GM12878 (cell line): ENCODE data around the gene CBR3.

Source experiments
- BRCA1 ChIP-seq: IDR thresholded peaks from 2 replicates; pipeline ENCODE4 v1.6.1; 2011; ENCODE audit warnings: low read depth, low read length, improper control_type of control experiment
- CHD2 ChIP-seq: IDR thresholded peaks from 2 replicates; pipeline ENCODE4 v1.6.1; 2011; ENCODE audit warnings: low read depth, low read length, improper control_type of control experiment, borderline replicate concordance
- EGR1 ChIP-seq, 2 experiments: IDR thresholded peaks; 1 replicate in 1 of 2; 2 replicates in 1 of 2; pipeline ENCODE4 v1.6.1; 2011 to 2012; ENCODE audit warnings: low read depth in 2 of 2, low read length in 2 of 2, borderline replicate concordance in 1 of 2, mild to moderate bottlenecking in 1 of 2, moderate library complexity in 1 of 2
- EP300 ChIP-seq, 2 experiments: fragments of 150-350 bp in 1 of 2; IDR thresholded peaks; 2 replicates each; pipeline ENCODE4 v1.6.1; 2011 to 2012; ENCODE audit warnings: low read depth in 2 of 2, low read length in 2 of 2, borderline replicate concordance in 1 of 2, improper control_type of control experiment in 1 of 2, inconsistent platforms in 1 of 2; ENCODE audit not compliant: control insufficient read depth in 1 of 2
- EZH2 ChIP-seq: IDR thresholded peaks from 2 replicates; pipeline ENCODE4 v1.6.1; 2012; ENCODE audit warnings: low read depth, mild to moderate bottlenecking, control low read depth, inconsistent platforms, low read length, borderline replicate concordance; ENCODE audit not compliant: control insufficient read depth
- GATAD2B ChIP-seq: fragments of 450-650 bp; conservative IDR thresholded peaks from 2 replicates; pipeline ENCODE4 v1.6.1; 2017; ENCODE audit warnings: low read depth, mild to moderate bottlenecking, moderate library complexity
- JUND ChIP-seq: IDR thresholded peaks from 2 replicates; pipeline ENCODE4 v1.6.1; 2012; ENCODE audit warnings: low read depth, mild to moderate bottlenecking, low read length, improper control_type of control experiment, moderate library complexity
- POLR2A ChIP-seq: IDR thresholded peaks from 2 replicates; pipeline ENCODE4 v1.6.1; 2011; ENCODE audit warnings: low read depth, mild to moderate bottlenecking, low read length
- SIX5 ChIP-seq: IDR thresholded peaks from 2 replicates; pipeline ENCODE4 v1.6.1; 2011; ENCODE audit warnings: mild to moderate bottlenecking, low read depth, low read length, moderate library complexity; ENCODE audit not compliant: severe bottlenecking
- ZSCAN29 ChIP-seq: fragments of 450-650 bp; IDR thresholded peaks from 2 replicates; pipeline ENCODE4 v1.6.1; 2017; ENCODE audit warnings: mild to moderate bottlenecking, moderate library complexity
- TF ChIP-seq, protein P1 (sequence below), 3 experiments: IDR thresholded peaks in 2 of 3; conservative IDR thresholded peaks in 1 of 3; 2 replicates each; pipeline ENCODE4 v1.5.1; 2011; ENCODE audit warnings: low read depth in 3 of 3, low read length in 3 of 3, mild to moderate bottlenecking in 3 of 3, control low read depth in 2 of 3, moderate library complexity in 2 of 3, inconsistent platforms in 1 of 3, mixed read lengths in 1 of 3; ENCODE audit not compliant: control insufficient read depth in 2 of 3, insufficient read depth in 1 of 3; ENCODE audit errors: extremely low read depth in 1 of 3
- TF ChIP-seq, protein P2 (sequence below): fragments of 450-650 bp; formaldehyde crosslinking; IDR thresholded peaks from 2 replicates; pipeline ENCODE4 v1.4.0; 2022; ENCODE audit warnings: mild to moderate bottlenecking, moderate library complexity
- TF ChIP-seq, protein P3 (sequence below): IDR thresholded peaks from 2 replicates; pipeline ENCODE4 v1.6.1; 2012; ENCODE audit warnings: low read depth, low read length, improper control_type of control experiment
- TF ChIP-seq, protein P4 (sequence below): IDR thresholded peaks from 2 replicates; pipeline ENCODE4 v1.6.1; 2011; ENCODE audit warnings: low read depth, mild to moderate bottlenecking, low read length, moderate library complexity, borderline replicate concordance; ENCODE audit errors: extremely low read depth

DNA sequence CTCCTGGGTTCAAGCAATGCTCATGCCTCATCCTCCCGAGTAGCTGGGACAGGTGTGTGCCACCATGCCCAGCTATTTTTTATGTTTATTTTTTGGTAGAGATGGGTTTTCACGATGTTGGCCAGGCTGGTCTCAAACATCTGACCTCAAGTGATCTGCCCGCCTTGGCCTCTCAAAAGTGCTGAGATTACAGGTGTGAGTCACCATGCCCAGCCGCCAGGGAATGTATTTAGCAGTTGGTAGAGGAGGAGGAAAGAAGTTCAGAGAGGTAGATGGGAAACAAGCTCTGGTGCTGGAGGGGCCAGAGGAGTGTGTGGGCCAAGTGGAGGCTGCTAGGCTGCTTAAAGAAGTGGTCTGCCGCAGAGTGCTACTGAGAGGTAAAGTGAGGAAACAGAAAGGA is 27.8 kb downstream of the CBR3 start:
- TF ChIP-seq, protein P1, sequence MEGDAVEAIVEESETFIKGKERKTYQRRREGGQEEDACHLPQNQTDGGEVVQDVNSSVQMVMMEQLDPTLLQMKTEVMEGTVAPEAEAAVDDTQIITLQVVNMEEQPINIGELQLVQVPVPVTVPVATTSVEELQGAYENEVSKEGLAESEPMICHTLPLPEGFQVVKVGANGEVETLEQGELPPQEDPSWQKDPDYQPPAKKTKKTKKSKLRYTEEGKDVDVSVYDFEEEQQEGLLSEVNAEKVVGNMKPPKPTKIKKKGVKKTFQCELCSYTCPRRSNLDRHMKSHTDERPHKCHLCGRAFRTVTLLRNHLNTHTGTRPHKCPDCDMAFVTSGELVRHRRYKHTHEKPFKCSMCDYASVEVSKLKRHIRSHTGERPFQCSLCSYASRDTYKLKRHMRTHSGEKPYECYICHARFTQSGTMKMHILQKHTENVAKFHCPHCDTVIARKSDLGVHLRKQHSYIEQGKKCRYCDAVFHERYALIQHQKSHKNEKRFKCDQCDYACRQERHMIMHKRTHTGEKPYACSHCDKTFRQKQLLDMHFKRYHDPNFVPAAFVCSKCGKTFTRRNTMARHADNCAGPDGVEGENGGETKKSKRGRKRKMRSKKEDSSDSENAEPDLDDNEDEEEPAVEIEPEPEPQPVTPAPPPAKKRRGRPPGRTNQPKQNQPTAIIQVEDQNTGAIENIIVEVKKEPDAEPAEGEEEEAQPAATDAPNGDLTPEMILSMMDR (IDR thresholded peaks at IDR 0.05 in 2 of 3, conservative IDR thresholded peaks at IDR 0.05 in 1 of 3; ENCODE audit: control insufficient read depth in 2 of 3, extremely low read depth in 1 of 3, insufficient read depth in 1 of 3, low read depth in 3 of 3, low read length in 3 of 3), result no peak
- TF ChIP-seq BRCA1 (no peak), ZSCAN29 (no peak), EZH2 (no peak), GATAD2B (no peak), SIX5 (no peak), JUND (no peak), CHD2 (no peak), EGR1 (IDR thresholded peaks at IDR 0.05; ENCODE audit: borderline replicate concordance in 1 of 2, low read depth in 2 of 2, low read length in 2 of 2) (no peak), EP300 (IDR thresholded peaks at IDR 0.05; ENCODE audit: borderline replicate concordance in 1 of 2, control insufficient read depth in 1 of 2, low read depth in 2 of 2, low read length in 2 of 2) (no peak), POLR2A (no peak)
- TF ChIP-seq, protein P2, sequence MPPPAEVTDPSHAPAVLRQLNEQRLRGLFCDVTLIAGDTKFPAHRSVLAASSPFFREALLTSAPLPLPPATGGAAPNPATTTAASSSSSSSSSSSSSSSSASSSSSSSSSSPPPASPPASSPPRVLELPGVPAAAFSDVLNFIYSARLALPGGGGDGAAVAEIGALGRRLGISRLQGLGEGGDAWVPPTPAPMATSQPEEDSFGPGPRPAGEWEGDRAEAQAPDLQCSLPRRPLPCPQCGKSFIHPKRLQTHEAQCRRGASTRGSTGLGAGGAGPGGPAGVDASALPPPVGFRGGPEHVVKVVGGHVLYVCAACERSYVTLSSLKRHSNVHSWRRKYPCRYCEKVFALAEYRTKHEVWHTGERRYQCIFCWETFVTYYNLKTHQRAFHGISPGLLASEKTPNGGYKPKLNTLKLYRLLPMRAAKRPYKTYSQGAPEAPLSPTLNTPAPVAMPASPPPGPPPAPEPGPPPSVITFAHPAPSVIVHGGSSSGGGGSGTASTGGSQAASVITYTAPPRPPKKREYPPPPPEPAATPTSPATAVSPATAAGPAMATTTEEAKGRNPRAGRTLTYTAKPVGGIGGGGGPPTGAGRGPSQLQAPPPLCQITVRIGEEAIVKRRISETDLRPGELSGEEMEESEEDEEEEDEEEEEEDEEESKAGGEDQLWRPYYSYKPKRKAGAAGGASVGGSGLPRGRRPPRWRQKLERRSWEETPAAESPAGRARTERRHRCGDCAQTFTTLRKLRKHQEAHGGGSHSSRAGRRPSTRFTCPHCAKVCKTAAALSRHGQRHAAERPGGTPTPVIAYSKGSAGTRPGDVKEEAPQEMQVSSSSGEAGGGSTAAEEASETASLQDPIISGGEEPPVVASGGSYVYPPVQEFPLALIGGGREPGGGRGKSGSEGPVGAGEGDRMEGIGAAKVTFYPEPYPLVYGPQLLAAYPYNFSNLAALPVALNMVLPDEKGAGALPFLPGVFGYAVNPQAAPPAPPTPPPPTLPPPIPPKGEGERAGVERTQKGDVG (CRISPR knock-in tag), result no peak
- TF ChIP-seq, protein P3, sequence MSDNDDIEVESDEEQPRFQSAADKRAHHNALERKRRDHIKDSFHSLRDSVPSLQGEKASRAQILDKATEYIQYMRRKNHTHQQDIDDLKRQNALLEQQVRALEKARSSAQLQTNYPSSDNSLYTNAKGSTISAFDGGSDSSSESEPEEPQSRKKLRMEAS, result no peak
- TF ChIP-seq, protein P4, sequence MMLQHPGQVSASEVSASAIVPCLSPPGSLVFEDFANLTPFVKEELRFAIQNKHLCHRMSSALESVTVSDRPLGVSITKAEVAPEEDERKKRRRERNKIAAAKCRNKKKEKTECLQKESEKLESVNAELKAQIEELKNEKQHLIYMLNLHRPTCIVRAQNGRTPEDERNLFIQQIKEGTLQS, result no peak
